GM21717 (cell line): ENCODE measurements around the gene AP3S1.
"Not testable (repeated sequence)": the region's sequence is repeated elsewhere in the genome, so short reads cannot be mapped to it uniquely, and the experiment has no call there.

ENCODE experiments used
- ATAC-seq: cut with Tn5 transposase; IDR thresholded peaks from one replicate; pipeline ENCODE4 v1.9.1; 2021; ENCODE audit warnings: mild to moderate bottlenecking, moderate library complexity; ENCODE audit not compliant: unreplicated experiment

AP3S1 gene

DNA sequence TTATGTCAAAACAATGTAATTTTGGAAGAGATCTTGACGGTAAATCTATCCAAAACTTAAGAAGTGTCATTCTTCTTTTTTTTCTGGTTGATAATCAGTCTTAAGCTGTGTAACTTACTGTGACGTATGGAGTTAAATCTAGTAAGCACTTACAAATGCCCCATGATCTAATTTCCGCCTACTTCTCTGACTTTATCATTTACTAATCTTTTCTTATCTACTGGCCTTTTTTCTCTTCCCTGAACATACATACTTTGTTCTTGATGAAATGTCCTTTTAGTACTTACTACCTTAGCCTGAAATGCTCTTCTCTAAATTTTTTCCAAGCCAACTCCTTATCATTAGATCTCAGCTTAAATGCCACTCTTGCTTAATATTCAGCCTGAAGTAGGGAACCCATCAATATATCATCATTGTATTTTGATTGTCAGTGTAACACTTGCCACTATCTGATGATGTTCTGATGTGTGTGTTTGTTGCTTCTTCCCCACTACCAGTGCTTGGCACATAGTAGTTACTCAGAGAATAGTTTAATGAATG is 27.6 kb downstream of the AP3S1 start:
- no peak for ATAC-seq

DNA sequence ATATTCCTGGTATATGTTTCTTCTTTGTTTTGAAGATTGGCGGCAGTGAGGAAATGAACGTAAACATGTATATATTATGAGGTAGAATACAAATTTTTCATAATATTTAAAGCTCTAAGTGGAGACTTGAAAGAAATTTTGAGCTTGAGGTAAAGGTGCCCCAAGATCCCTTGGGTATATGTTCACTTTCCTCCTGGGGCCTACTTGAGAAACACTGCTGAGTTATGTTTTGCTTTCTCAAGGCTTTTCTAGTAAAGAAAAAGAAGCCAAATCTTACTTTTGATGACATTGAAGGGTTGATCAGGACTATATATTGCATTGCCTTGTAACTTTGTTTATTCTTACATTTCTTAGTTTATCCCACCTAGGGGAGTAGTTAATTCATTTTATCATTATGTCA is 30.7 kb downstream of the AP3S1 start:
- no peak for ATAC-seq

DNA sequence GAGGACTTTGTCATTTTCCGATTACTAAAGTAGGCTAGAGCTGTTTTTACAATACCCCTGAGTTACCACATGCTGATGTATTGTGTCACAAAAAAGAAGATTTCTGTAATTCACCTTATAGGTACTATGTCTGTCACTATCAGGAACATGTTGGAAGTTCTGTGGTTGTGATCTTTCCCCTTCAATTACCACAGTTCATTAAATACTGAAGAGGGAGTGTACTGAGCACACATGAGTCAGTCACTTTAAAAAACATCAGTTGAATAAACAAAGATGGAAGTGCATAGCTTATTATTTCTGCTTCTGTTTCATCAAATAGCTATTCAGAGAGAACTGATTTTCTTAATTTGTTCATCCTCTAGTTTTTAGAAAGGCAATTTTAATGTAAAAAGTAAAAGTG is 31.7 kb downstream of the AP3S1 start:
- ATAC-seq: no peak

DNA sequence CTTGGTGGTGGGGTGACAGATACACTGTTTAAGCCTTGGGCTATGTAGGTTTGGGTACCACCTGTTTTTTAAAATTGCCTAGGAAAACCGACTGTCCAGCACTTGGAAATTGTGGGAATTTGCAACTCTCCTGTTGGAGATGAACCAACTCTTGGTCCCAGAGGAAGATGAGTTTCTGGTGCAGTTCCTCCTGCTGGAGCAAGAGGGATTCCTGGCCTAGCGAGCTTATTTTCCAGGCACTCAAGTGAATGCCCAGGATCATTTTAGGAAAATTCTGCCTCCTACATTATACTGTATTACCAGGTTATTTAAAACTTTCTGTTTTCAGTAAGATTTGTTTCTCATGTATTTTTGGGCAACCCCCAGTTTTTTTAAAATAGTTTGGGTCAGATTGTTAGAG is 33.7 kb downstream of the AP3S1 start:
- no peak for ATAC-seq

DNA sequence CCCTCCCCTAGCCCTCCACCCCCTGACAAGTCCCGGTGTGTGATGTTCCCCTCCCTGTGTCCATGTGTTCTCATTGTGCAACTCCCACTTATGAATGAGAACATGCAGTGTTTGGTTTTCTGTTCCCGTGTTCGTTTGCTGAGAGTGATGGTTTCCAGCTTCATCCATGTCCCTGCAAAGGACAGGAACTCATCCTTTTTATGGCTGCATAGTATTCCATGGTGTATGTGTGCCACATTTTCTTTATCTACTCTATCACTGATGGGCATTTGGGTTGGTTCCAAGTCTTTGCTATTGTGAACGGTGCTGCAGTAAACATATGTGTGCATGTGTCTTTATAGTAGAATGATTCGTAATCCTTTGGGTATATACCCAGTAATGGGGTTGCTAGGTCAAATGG is 35.6 kb downstream of the AP3S1 start:
- ATAC-seq: not testable (repeated sequence)

- not testable (repeated sequence) for ATAC-seq
These were observed 40.7 kb downstream of the AP3S1 start for GRCh38 chr5:115882434-115882833.

GRCh38 chr5:115884704-115885103 is 43.0 kb downstream of the AP3S1 start:
- no peak for ATAC-seq

- not testable (repeated sequence) for ATAC-seq
These were observed 43.5 kb downstream of the AP3S1 start for GRCh38 chr5:115885208-115885607.

GRCh38 chr5:115888027-115888426 is 46.3 kb downstream of the AP3S1 start:
- ATAC-seq: no peak

DNA sequence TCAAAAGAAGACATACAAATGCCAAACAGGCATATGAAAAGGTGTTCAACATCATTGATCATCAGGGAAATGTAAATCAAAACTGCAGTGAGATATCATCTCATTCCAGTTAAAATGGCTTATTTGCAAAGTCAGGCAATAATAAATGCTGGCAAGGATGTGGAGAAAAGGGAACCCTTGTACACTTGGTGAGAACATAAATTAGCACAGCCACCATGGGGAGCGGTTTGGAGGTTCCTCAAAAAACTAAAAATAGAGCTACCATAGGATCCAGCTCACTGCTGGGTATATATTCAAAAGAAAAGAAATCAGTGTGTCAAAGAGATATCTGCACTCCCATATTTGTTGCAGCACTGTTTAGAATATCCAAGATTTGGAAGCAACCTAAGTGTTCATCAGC is 50.3 kb downstream of the AP3S1 start:
- no peak for ATAC-seq

DNA sequence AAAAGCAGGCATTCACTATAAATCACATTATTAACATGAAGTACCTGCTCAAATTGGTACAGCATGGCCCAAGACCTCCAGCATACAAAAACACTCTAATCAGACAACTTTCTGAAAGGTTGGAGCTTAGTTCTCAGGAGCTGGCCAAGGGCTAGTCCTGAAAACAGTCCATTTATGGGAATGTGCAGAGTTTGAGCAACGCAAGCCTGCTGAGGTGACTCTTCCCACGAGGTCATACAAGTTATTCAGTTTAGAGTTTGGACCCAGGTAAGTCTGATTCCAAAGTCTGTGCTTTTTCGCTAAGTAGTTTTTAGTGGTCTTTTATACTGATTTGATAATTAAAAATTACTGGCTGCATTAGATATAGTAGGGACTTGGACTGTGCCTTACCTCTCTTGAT is 52.6 kb downstream of the AP3S1 start:
- ATAC-seq: no peak

DNA sequence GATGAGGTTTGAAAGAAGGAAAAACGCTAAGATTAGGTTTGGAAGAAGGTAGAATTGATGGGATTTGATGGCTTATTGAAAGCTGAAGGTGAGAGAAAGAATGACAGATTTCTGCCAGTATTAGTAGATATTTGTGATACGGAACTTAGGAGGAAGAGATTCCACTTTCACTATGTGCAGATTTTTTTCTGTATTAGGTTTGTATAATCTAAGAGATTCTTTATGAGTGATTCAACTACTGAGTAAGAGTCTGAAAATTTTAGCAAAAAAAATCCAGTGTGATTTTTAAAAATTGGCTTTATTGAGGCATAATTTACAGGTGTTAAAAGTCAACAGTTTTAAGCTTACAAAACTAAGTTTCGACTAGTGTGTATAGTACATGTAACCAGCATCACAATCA is 54.1 kb downstream of the AP3S1 start:
- no peak for ATAC-seq

- ATAC-seq: no peak
These were observed 56.9 kb downstream of the AP3S1 start for GRCh38 chr5:115898656-115899055.

- ATAC-seq: no peak
These were observed 65.4 kb downstream of the AP3S1 start for GRCh38 chr5:115907177-115907576.

DNA sequence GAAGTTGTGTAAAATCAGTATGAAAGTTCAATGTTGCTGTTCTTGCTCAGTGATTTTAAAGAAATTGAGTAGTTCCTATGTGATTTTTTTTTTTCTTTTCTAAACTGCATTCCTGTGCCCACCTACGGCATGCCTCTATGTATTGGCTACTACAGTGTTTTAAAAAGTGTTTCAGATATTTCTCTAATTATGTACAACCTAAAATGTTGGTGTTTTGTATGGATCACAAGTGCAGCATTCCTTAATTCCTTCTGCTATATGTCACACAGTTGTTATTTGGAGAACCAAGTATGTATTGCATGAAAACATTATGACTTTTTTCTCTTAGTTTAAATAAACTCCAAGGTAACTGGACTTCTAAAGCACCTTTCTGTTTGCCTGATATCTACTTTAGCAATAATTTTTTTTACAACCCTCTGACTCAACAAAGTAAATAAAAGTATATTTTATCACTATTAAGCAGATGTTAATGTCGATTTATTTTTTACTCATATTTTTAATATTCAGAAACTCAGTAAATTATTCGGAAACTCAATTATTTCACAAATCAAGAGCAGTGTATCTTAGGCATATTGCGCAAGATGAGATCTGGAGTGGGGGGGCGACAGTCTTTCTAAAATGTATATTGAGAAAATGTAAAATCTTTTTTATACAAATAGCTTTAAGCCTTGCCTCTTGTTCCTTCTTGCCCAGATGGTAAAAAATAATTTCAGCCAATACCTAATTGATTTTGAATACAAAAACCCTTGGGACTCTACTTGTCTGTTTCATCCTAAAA is 72.1 kb downstream of the AP3S1 start:
- not testable (repeated sequence) for ATAC-seq

DNA sequence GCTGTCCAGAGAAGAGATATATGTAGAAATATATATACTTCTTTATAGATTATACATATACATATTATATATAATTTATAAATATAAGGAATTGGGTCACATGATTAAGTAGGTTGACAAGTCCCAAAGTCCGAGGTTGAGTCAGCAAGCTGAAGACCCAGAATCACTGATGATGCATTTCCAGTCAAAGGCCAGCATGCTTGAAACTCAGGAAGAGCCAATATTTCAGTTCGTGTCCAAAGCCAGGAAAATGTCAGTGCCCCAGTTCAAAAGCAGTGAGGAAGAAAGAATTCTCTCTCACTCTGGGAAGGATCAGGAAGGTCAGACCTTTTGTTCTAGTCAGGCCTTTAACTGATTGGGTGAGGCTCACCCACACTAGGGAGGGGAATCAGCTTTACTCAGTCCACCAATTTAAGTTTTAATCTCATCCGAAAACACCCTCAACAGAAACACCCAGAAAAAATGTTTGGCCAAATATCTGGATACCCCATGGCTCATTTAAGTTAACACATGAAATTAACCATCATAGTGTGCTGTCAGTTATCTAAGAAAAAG is 78.5 kb downstream of the AP3S1 start:
- ATAC-seq: no peak

DNA sequence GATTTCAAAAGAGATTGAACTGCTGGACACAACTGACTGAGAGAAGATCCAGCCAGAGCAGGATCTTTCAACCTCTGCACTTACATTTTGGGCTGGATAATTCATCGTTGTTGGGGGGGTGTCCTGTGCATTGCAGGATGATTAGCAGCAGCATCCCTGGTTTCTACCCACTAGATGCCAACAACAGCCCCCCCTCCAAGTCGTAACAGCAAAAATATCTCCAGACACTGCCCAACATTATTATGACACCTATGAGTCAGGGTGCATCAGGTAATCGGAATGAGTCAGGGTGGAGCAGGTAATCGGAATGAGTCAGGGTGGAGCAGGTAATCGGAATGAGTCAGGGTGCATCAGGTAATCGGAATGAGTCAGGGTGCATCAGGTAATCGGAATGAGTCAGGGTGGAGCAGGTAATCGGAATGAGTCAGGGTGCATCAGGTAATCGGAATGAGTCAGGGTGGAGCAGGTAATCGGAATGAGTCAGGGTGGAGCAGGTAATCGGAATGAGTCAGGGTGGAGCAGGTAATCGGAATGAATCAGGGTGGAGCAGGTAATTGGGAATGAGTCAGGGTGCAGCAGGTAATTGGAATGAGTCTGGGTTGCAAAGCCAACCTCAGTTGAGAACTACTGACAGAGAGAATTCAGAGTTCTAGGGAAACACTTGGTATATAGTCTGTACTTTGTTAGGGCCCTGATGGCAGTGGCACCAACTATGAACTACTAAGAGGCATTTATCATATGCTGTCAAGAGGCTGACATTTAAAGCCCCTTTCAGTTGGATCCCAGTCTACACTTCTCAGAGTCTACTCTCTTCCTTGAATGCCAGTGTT is 87.1 kb downstream of the AP3S1 start:
- ATAC-seq: not testable (repeated sequence)

GRCh38 chr5:115930171-115930570 is 88.4 kb downstream of the AP3S1 start:
- ATAC-seq: not testable (repeated sequence)

- ATAC-seq: no peak
These were observed 89.0 kb downstream of the AP3S1 start for GRCh38 chr5:115930630-115931337.

DNA sequence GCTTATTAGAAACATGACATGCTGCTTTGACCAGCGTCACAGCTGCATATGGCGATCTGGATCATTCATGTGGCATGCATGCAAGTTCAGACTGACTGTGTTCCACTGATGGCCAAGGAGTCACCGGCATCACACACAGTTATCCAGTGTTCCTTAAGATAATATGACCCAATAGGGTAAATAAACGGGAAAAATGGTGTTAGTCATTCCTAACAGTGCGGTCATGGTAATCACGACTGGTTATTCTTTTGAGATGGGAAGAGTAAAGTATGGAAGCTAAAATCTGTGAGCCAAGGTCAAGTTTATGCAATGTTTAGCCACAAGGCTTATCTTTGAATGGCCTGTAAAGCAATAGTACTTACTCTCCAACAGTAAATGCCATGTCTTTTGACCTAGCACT is 91.3 kb downstream of the AP3S1 start:
- no peak for ATAC-seq

DNA sequence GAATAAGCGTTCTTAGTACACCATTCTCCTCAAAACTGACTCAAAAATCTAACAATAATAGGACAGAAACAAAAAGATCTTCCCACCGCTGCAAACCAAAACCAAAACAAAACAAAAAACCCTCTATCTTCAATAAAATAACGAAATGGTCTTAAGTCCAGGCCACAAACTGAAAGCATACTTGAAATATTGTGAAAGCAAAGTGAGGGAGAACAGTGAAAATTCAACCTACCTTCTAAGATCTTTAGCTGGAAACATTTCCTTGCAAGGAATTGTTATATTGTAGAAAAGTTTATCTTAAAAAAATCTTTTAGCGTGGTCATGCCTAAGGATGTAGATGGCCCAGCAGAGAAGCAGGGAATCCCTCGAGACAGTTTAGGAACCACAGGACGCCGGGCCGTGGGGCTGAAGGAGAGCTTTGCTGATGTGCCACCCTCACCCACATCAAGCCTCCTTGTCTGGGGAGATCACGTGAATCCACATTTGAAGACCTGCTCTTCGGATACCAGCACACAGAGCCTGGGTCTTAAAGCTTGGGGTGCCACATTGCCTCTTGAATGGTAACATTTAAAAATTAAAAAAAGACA is 92.7 kb downstream of the AP3S1 start:
- no peak for ATAC-seq
